GM12892 (cell line): Measurements from ENCODE around the gene IFITM1.

Source experiments
- POLR2A ChIP-seq: IDR thresholded peaks from 2 replicates; pipeline ENCODE4 v1.6.1; 2011; ENCODE audit warnings: low read depth, low read length, control low read depth
- TAF1 ChIP-seq: IDR thresholded peaks from 2 replicates; pipeline ENCODE4 v1.6.1; 2011; ENCODE audit warnings: low read depth, mild to moderate bottlenecking, control low read depth, low read length, borderline replicate concordance

DNA sequence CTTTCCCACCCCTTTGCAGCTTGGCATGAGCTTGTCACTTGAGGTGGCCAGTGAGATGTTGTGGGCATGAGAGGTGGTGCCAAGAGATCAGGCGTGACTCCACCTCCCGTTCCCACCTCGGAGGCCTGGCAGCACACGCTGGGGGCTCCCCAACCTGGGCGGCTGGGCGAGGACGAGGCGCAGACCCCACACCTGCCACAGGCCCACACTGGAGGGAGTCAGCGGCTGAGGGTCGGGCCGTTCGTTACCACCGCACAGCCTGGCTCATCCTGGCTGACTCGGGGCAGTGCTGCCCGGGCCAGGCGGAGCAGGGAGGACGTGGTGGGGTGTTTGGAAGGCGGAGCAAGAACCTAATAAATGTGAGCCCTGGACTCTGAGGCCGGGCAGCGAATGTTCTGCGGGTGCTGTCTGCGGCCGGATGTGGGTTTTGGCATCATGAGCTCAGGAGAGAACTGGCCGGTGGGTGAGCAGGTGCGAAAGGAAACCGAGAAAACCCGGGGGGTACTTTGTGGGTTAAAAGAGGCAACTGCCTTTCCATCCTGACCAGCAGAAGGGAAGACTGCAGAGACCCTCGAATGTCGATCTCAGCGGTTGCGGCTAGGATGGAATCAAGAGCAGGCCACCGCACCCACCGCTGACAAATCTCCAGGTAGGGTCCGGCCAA, 17.0 kb downstream of the IFITM1 start:
- TF ChIP-seq TAF1 (no peak), POLR2A (no peak)
